Activated CD4-positive, alpha-beta T cell treated with anti-CD3 and anti-CD28 coated beads, Interleukin-2, amount 50 U/mL, for 4 hours (primary cell): ENCODE measurements around the gene SLC29A1.

Experiments
- DNase-seq, 2 experiments: peaks; one replicate each; pipeline ENCODE4 v3.0.0-alpha.2; 2020

The SLC29A1 gene

GRCh38 chr6:44270526-44271405 lies 47.4 kb downstream of the SLC29A1 start:
- no peak for DNase-seq

GRCh38 chr6:44271406-44271723 lies 48.0 kb downstream of the SLC29A1 start:
- no peak for DNase-seq

- no peak for DNase-seq
Observed at GRCh38 chr6:44271914-44272313, 48.5 kb downstream of the SLC29A1 start.

DNA sequence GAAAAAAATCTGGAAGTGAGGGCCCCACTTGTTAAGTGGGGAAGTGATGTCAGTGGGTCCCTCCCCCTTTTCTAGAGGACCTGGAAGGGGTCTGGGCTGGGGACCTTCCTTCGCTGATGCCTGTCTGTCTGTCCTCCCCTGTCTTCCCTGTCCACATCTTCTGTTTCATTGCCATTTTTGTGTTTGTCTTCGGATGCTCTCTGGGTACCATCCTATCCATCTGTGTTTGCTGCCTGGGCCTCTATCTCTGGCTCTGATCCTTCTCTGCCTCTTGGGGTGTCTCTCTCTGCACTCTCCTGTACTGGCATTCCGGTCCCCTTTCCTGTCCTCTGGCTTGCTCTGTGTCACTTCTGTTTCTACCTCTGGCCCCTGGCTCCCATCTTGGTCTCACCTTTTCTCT lies 49.1 kb downstream of the SLC29A1 start:
- no peak for DNase-seq

GRCh38 chr6:44272999-44273566 lies 49.7 kb downstream of the SLC29A1 start:
- no peak for DNase-seq

DNA sequence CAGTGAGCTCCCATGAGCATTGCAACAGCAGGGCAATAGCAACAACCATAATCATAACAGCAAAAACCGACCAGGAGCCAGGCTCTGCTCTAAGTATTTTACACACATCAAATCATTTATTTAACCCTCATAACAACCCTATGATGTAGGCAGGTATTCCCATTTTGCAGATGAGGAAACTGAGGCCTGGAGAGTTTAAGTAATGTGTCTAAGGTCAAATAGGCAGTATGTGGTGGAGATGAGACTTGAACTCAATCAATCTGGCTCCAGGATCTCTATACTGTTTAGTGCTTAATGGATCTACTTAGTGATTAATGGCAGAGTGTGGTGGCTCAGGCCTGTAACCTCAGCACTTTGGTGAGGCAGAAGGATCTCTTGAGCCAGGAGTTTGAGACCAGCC lies 50.2 kb downstream of the SLC29A1 start:
- DNase-seq: no peak

DNA sequence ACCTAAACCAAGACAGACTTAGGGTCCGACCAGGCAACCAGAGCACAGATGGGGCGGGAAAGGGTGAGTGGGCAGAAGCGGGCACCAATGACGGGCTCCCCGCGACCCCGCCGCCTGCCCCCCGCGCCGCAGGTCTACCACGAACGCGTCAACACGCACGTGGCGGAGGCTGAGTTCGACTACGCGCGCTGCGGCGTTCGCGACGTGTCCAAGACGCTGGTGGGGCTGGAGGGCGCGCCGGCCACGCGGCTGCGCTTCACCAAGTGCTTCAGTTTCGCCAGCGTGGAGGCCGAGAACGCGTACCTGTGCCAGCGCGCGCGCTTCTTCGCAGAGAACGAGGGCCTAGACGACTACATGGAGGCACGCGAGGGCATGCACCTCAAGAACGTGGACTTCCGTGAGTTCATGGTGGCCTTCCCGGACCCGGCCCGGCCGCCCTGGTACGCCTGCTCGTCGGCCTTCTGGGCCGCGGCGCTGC lies 51.9 kb downstream of the SLC29A1 start:
- no peak for DNase-seq

- no peak for DNase-seq
Observed at GRCh38 chr6:44275749-44276648, 52.6 kb downstream of the SLC29A1 start.

GRCh38 chr6:44276667-44277640 lies 53.6 kb downstream of the SLC29A1 start:
- no peak for DNase-seq

- DNase-seq: no peak
Observed at GRCh38 chr6:44277763-44278162, 54.4 kb downstream of the SLC29A1 start.

GRCh38 chr6:44278315-44278714 lies 54.9 kb downstream of the SLC29A1 start:
- no peak for DNase-seq

DNA sequence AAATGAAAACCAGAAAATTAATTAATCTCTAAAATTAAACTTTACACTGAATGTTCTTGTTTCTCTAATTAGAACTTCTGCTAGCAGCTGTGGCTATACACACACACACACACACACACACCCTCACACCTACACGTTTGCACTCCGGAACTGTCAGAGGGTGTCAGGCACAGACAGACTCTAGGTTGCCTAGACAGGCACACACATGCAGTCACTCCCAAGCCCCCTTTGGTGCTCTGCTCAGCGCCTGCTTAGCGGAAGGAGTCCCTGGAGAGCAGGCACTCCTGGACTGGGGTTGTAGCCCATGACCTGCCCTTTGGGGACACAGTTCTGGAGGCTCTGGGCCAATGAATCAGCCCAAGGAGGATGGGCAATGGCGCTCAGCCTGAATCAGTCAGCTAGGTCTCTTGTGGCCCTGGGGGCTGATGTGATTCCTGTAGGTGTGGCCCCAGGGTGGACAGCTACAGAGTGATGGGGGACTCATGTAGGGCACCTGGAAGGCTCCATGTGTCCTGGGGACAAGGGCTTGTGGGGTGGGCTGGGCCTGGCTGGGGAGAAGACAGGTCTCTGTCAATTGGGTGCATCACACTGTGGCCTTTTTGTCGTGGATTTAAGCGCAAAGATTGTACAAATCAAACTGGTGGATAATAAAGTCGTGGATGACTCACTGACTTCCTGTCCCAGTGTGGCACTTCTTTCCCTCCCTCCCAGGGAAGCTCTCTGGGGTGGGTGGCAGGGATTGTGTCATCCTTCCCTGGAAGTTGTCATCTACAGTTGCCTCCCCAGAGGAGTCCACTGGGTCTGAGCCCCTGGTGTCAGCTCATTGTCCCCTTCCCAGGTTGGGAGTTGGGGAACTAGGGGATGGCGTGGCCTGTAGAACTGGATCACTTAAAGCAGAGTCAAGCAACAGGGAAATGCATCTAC lies 55.6 kb downstream of the SLC29A1 start:
- no peak for DNase-seq
